ENCODE data around the gene FYN.

DNA sequence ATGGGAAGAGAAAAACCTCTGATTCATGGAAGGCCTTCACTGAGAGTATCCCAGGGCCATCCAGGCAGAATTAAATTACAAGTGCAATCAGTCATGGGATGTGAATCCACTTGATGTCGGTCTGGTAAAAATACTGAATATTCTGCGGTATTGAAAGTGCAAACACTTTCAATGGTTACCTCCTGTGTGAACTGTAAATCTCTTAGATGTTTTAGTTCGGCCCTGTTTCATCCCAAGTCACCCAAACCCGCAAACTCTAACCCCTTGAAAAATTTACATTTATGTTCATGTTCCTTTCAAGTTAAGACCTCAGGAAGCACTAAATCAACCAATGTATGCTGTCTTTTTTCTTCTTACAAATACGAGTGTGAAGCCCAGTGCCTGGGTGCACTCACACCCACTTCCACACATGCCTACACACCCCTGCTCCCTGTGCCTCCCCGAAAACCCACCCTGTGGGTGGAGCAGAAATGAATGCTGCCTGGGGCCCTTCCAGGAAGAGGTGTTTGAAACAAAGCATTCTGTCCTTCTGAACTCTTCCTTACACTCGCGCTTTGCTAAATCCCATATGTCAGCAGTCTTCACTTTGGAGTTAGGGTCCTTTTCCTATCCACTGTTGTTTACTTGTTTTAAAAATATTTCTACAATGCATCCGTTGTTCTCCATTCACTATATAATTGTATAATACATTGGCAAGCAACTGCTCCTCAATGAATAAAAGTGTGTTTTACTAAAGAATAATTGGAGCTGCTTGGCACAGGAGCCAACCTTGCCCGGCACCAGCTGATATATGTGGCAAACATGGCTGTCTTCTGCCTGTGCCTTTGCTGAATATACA is 62.7 kb downstream of the FYN start:
- TF ChIP-seq, protein P1, sequence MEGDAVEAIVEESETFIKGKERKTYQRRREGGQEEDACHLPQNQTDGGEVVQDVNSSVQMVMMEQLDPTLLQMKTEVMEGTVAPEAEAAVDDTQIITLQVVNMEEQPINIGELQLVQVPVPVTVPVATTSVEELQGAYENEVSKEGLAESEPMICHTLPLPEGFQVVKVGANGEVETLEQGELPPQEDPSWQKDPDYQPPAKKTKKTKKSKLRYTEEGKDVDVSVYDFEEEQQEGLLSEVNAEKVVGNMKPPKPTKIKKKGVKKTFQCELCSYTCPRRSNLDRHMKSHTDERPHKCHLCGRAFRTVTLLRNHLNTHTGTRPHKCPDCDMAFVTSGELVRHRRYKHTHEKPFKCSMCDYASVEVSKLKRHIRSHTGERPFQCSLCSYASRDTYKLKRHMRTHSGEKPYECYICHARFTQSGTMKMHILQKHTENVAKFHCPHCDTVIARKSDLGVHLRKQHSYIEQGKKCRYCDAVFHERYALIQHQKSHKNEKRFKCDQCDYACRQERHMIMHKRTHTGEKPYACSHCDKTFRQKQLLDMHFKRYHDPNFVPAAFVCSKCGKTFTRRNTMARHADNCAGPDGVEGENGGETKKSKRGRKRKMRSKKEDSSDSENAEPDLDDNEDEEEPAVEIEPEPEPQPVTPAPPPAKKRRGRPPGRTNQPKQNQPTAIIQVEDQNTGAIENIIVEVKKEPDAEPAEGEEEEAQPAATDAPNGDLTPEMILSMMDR (conservative IDR thresholded peaks at IDR 0.05): no peak
- no peak for TF ChIP-seq ZFX (IDR thresholded peaks at IDR 0.05)

Measured in C4-2B (cell line).